ENCODE data around the gene INTS6.

DNA sequence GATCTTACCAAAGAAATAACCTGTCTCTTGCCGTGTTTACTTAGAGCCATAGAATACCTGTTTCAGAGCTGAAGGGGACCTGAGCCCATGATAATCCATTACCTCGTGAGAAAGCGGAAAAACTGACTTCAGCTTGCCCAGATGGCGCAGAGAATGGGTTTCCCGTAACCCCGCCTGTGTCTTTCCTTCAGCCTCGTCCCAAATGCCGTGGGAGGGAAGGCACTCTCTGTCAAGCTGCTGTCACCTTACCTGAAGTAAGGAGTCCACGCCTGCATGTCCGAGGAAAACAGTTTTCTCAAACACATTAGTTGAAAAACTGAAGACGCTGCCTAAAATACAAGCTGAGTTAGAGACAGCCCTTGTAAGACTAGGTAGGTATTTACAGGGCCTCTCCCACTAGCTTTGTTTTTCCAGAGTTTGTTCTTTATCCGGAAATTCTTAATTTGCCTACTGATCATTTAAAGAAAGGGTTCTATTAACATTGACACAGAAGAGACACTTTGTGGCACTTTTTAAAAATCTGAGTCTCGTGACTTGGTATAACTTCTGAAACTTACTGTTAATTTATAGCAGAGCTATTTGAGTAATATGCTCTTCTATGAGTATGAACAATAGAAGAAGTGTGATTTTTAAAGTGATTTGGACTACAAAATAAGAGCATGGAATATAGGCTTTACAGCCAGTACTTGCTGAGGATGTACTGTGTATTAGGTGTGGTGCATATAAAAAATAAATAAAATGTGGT lies 1.3 kb upstream of the INTS6 start:
- TF ChIP-seq, protein P1, sequence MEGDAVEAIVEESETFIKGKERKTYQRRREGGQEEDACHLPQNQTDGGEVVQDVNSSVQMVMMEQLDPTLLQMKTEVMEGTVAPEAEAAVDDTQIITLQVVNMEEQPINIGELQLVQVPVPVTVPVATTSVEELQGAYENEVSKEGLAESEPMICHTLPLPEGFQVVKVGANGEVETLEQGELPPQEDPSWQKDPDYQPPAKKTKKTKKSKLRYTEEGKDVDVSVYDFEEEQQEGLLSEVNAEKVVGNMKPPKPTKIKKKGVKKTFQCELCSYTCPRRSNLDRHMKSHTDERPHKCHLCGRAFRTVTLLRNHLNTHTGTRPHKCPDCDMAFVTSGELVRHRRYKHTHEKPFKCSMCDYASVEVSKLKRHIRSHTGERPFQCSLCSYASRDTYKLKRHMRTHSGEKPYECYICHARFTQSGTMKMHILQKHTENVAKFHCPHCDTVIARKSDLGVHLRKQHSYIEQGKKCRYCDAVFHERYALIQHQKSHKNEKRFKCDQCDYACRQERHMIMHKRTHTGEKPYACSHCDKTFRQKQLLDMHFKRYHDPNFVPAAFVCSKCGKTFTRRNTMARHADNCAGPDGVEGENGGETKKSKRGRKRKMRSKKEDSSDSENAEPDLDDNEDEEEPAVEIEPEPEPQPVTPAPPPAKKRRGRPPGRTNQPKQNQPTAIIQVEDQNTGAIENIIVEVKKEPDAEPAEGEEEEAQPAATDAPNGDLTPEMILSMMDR (IDR thresholded peaks at IDR 0.05): no peak
- TF ChIP-seq EP300 (IDR thresholded peaks at IDR 0.05; ENCODE audit: low read depth) (no peak), POLR2A (IDR thresholded peaks at IDR 0.05) (no peak), POLR2AphosphoS5 (IDR thresholded peaks at IDR 0.05) (no peak)
